NCI-H345 treated with DMSO at 0.1 percent for 48 hours (cell line): Measurements from ENCODE around the gene EVI5.
A peak's percentile ranks its signal among the peaks of the same experiment; 100 is the strongest.

ENCODE experiments used
- DNase-seq: peaks from one replicate; lab custom pipeline; 2025; ENCODE audit not compliant: unreplicated experiment; lab: John Stamatoyannopoulos, UW

Gene EVI5

GRCh38 chr1:92486251-92487077 lies 298.4 kb downstream of the EVI5 start, which contains the start of gene GFI1:
Gene GFI1, minus strand, starts transcription at chr1:92486925. Its CDS starts 3,438 bp downstream, at chr1:92483487.
- no peak for DNase-seq

- peak; percentile 71 for DNase-seq
These were observed 299.3 kb downstream of the EVI5 start for GRCh38 chr1:92485381-92486250.

GRCh38 chr1:92484472-92485380 lies 300.2 kb downstream of the EVI5 start:
- DNase-seq, result peak; percentile 55

GRCh38 chr1:92483610-92484471 lies 301.1 kb downstream of the EVI5 start:
- peak; percentile 41 for DNase-seq

- DNase-seq, result no peak
These were observed 302.0 kb downstream of the EVI5 start for GRCh38 chr1:92482665-92483609.

GRCh38 chr1:92481971-92482664 lies 302.8 kb downstream of the EVI5 start:
- DNase-seq, result no peak

GRCh38 chr1:92481599-92481925 lies 303.3 kb downstream of the EVI5 start:
- DNase-seq, result no peak

GRCh38 chr1:92480813-92481598 lies 303.9 kb downstream of the EVI5 start:
- no peak for DNase-seq

- DNase-seq, result no peak
These were observed 304.6 kb downstream of the EVI5 start for GRCh38 chr1:92480200-92480812.

GRCh38 chr1:92479587-92479986 lies 305.3 kb downstream of the EVI5 start:
- DNase-seq, result no peak

- no peak for DNase-seq
These were observed 306.5 kb downstream of the EVI5 start for GRCh38 chr1:92478393-92478792.

GRCh38 chr1:92476071-92476631 lies 308.8 kb downstream of the EVI5 start:
- DNase-seq, result no peak

GRCh38 chr1:92475029-92475428 lies 309.9 kb downstream of the EVI5 start:
- no peak for DNase-seq

GRCh38 chr1:92473781-92474495 lies 311.0 kb downstream of the EVI5 start:
- no peak for DNase-seq

- DNase-seq, result no peak
These were observed 314.7 kb downstream of the EVI5 start for GRCh38 chr1:92470216-92470615.

GRCh38 chr1:92466683-92467352 lies 318.1 kb downstream of the EVI5 start:
- DNase-seq, result no peak
